DMS153 treated with DMSO at 0.1 percent for 48 hours (cell line): Measurements from ENCODE around the gene PEX11G.
"Not testable (repeated sequence)": the region's sequence is repeated elsewhere in the genome, so short reads cannot be mapped to it uniquely, and the experiment has no call there.

Source experiments
- DNase-seq: peaks from one replicate; lab custom pipeline; 2025; ENCODE audit not compliant: unreplicated experiment; lab: John Stamatoyannopoulos, UW

The PEX11G gene

GRCh38 chr19:7470540-7471305, 18.1 kb downstream of the PEX11G start:
- no peak for DNase-seq

GRCh38 chr19:7469669-7470285, 19.1 kb downstream of the PEX11G start:
- DNase-seq: no peak

GRCh38 chr19:7468840-7469239, 20.0 kb downstream of the PEX11G start:
- DNase-seq: no peak

GRCh38 chr19:7467009-7467989, 21.5 kb downstream of the PEX11G start:
- no peak for DNase-seq

GRCh38 chr19:7463575-7463974, 25.3 kb downstream of the PEX11G start:
- DNase-seq: no peak

GRCh38 chr19:7461841-7462629, 26.8 kb downstream of the PEX11G start:
- DNase-seq: no peak

- DNase-seq: no peak
These were observed 28.3 kb downstream of the PEX11G start for GRCh38 chr19:7460562-7460966.

GRCh38 chr19:7459773-7460172, 29.1 kb downstream of the PEX11G start:
- no peak for DNase-seq

- no peak for DNase-seq
These were observed 30.2 kb downstream of the PEX11G start for GRCh38 chr19:7458675-7459074.

GRCh38 chr19:7456964-7457541, 31.8 kb downstream of the PEX11G start:
- DNase-seq: no peak

GRCh38 chr19:7455600-7456296, 33.1 kb downstream of the PEX11G start:
- DNase-seq: no peak

- DNase-seq: no peak
These were observed 33.8 kb downstream of the PEX11G start for GRCh38 chr19:7454998-7455397.

- DNase-seq: no peak
These were observed 38.3 kb downstream of the PEX11G start for GRCh38 chr19:7450243-7451223.

- DNase-seq: not testable (repeated sequence)
These were observed 39.3 kb downstream of the PEX11G start for GRCh38 chr19:7449391-7450070.

- DNase-seq: no peak
These were observed 41.2 kb downstream of the PEX11G start for GRCh38 chr19:7447648-7448047.

GRCh38 chr19:7445104-7445503, 43.7 kb downstream of the PEX11G start:
- no peak for DNase-seq

- DNase-seq: no peak
These were observed 44.8 kb downstream of the PEX11G start for GRCh38 chr19:7444042-7444441.

- no peak for DNase-seq
These were observed 46.4 kb downstream of the PEX11G start for GRCh38 chr19:7442423-7442822.
